NCI-H1105 treated with DMSO at 0.1 percent for 48 hours (cell line): ENCODE results near the gene CAPS.
"Not testable (repeated sequence)": the region's sequence is repeated elsewhere in the genome, so short reads cannot be mapped to it uniquely, and the experiment has no call there.

Experiments used
- DNase-seq: peaks from one replicate; lab custom pipeline; 2025; lab: John Stamatoyannopoulos, UW

The CAPS gene

GRCh38 chr19:5913739-5914357, at the start of gene CAPS:
Gene CAPS, plus strand, starts transcription at chr19:5914254. Its CDS starts 153 bp downstream, at chr19:5914407.
- DNase-seq, result no peak

- no peak for DNase-seq
Measured at GRCh38 chr19:5864725-5865486, 49.1 kb upstream of the CAPS start.

GRCh38 chr19:5865772-5866171, 48.3 kb upstream of the CAPS start:
- DNase-seq, result no peak

- DNase-seq, result no peak
Measured at GRCh38 chr19:5867201-5868136, 46.6 kb upstream of the CAPS start.

GRCh38 chr19:5870986-5871394, 43.1 kb upstream of the CAPS start:
- no peak for DNase-seq

GRCh38 chr19:5873617-5874199, 40.3 kb upstream of the CAPS start:
- DNase-seq, result no peak

GRCh38 chr19:5874496-5874895, 39.6 kb upstream of the CAPS start:
- DNase-seq, result not testable (repeated sequence)

- no peak for DNase-seq
Measured at GRCh38 chr19:5877427-5877826, 36.6 kb upstream of the CAPS start.

GRCh38 chr19:5877882-5878281, 36.2 kb upstream of the CAPS start:
- DNase-seq, result no peak

- DNase-seq, result no peak
Measured at GRCh38 chr19:5880196-5880595, 33.9 kb upstream of the CAPS start.

GRCh38 chr19:5880604-5881078, 33.4 kb upstream of the CAPS start:
- DNase-seq, result no peak

- no peak for DNase-seq
Measured at GRCh38 chr19:5881543-5882299, 32.3 kb upstream of the CAPS start.

- no peak for DNase-seq
Measured at GRCh38 chr19:5882421-5882968, 31.6 kb upstream of the CAPS start.

- DNase-seq, result peak; percentile 8
Measured at GRCh38 chr19:5883157-5883873, 30.7 kb upstream of the CAPS start.

- DNase-seq, result not testable (repeated sequence)
Measured at GRCh38 chr19:5884065-5884811, 29.8 kb upstream of the CAPS start.

GRCh38 chr19:5889288-5889971, 24.6 kb upstream of the CAPS start:
- DNase-seq, result no peak

GRCh38 chr19:5890099-5890498, 24.0 kb upstream of the CAPS start:
- no peak for DNase-seq

GRCh38 chr19:5891572-5891937, 22.5 kb upstream of the CAPS start:
- no peak for DNase-seq
